Islet of Langerhans (tissue), 1 donor: ENCODE results near the gene HBG2.
"Not testable (repeated sequence)": the region's sequence is repeated elsewhere in the genome, so short reads cannot be mapped to it uniquely, and the experiment has no call there.

ENCODE experiments used
- FAIRE-seq: peaks from one replicate; lab custom pipeline; 2011; peaks lifted over from hg19 to GRCh38; lab: Jason Lieb, UNC

The HBG2 gene

DNA sequence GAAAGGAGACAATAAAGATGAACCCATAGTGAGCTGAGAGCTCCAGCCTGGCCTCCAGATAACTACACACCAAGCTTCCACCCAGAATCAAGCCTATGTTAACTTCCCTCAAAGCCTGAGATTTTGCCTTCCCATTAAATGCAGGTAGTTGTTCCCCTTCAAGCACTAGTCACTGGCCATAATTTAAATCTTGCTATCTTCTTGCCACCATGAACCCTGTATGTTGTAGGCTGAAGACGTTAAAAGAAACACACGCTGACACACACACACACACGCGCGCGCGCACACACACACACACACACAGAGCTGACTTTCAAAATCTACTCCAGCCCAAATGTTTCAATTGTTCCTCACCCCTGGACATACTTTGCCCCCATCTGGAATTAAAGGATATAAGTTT, 6.1 kb downstream of the HBG2 start:
- not testable (repeated sequence) for FAIRE-seq

DNA sequence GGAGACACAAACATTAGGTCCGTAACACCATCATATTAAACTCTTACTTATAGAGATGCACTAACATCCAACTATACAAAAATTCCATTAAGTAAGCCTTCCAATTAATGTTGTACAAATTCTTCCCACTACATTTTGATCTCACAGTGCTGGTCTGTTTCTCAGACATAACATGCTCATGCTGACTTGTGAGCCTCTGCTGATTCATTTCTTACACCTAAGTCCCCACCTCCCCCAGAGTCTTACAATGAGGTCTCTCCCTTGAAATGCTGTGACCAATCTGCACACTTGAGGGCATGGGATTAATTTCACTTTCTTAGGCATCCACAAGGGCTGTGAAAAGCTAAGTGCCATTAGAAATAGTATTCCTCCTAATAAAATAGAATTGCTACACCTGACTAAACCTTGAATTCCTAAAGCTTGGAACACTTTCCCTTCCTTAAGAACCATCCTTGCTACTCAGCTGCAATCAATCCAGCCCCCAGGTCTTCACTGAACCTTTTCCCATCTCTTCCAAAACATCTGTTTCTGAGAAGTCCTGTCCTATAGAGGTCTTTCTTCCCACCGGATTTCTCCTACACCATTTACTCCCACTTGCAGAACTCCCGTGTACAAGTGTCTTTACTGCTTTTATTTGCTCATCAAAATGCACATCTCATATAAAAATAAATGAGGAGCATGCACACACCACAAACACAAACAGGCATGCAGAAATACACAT, 6.9 kb downstream of the HBG2 start:
- no peak for FAIRE-seq

DNA sequence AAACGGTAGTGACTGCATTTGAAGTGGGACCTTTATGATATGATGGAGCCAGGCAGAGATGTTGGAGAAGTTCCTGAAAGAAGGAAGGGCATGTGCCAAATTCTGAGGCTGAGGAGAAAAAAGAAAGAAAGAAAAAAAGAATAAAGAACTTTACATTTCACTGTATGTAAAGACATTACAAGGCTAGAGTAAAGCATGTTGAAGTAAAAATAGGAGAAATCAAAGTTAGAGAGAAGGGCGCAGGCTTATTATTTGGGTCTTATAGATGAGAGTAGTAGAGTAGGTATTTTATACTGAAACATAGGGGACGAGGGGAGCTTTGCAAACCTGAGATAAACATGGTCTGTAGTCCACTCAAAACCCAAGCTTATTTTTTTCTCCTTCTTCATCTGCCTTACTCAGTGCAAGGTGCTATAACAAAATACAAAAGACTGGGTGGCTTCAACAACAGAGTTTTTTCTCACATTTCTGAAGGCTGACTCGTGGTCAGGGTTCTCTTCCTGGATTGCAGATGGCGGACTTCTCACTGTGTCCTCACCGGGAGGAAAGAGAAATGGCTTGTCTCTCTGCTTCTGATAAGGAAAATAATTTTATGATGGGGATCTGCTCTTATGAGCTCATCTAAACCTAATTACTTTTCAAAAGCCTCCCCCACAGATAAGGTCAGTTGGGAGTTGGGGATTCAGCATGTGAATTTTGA, 7.7 kb downstream of the HBG2 start:
- no peak for FAIRE-seq

DNA sequence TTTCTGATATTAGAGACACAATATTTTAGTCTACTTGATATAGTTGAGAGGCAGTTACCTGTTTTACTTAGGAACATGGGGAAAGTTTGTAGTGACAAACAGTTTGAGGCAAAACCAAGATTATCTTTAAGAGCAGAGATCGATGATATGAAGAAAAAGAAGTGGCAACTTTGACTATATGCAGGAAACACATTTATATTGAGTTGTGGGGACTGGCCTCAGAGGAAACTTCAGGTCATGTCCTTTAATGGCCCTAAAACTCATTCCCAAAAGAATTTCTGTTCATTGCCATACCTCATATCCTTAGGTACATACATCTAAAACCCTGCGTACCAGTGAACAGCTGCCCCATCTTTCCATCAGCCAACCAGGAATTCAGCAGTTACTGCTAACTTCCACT, 9.4 kb downstream of the HBG2 start:
- no peak for FAIRE-seq

DNA sequence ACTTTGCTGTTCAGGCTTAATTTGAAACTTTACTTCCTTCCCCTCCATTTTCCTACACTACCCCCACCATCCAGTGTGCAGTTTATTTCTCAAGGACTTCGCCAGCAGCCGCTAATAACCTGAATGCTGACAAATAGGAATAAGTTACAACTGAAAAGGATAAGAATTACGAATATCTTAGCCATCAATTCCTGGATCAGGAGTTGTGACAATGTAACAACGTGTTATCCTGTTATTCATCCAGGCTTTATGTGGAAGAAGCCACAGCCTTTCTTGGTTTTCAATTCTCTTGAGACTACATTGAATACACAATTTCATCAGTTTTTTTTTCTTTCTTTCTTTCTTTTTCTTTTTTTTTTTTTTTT, 10.8 kb downstream of the HBG2 start:
- no peak for FAIRE-seq

DNA sequence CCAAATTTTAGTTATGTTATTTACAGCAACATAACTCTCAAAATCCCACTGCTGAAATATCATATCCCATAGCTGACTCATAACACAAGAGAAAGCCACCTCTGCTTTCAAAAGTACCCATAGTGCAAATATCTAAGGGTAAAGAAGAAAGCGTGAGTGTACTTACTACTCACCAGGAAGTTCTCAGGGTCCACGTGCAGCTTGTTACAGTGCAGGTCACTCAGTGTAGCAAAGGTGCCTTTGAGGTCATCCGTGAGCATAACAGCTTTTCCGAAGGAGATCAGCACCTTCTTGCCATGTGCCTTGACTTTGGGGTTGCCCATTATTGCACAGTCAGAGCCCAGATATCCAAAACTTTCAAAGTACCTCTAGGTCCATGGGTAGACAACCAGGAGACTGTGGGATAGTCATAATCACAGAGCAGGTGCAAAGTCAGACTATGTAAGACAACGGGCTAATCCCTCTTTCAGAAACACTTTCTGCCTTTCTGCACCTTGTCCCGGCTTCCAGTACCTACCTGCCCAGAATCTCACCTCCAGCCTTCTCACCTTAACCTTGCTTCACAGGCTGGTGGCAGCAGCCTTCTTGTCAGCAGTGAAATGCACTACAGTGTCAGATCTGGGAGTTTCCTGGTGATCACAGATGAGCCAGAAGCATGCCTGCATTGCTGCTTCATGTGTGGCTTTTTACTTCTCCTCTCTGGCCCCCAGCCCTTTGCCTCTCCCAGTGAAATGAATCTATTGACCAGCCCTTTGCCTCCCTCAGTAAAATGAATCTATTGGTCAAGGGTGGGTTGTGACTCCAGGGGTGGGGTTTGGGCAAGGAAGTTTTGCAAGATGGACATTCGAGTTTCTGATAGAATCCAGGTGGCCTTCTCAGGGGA, 11.4 kb downstream of the HBG2 start:
- no peak for FAIRE-seq

DNA sequence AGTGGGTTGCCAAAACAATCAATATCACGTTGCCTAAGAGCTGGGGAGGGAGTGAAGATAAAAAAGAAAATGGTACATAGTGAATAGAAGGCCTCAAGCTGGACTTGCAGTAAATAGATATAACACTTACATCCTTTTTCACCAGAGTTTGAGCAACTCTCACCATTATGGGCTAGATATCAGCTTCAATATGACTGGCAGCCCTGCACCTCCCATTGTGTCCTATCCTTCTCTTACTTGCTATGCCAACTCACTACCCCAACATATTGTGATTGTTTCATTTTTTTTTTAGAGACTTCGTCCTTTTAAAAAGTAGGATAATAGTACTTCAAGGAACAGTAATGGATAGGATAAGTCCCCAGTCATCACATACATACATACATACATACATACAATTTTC, 12.4 kb downstream of the HBG2 start:
- no peak for FAIRE-seq

DNA sequence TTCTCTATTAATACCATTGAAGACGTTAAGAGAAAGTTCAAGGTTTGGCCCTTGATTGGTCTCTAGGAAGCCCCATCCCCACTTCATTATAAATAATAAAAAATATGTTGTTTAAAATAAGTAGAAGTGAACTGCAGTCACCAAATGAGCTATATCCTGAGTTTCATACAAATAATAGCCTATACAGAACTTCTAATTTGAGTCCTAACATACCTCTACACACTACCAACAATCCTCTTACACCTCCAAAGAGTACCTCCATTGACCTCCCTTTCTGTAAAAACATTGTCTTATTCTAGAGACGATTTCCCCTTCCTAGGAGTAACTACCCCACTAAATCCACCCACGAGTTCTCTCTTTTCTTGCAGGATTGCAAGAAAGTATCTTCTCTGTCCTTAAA, 13.1 kb downstream of the HBG2 start:
- no peak for FAIRE-seq

DNA sequence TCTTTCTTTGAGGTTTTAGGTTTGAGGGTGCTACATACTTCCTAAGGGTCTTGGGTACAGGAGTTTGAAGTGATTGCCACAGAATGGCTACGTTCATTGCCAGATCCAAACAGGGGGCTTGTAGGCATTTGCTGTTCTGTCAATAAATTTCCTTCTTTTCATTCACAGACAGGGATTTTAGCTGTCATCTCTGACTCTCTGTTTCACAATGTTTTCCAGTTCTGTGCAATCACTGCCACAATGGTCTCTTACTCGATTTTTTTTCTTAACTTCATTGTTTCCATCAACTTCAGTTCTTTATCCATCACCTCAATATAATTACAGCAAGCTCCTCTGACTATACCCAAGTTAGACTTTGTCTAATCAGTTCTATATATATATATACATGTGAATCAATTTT, 14.1 kb downstream of the HBG2 start:
- no peak for FAIRE-seq

DNA sequence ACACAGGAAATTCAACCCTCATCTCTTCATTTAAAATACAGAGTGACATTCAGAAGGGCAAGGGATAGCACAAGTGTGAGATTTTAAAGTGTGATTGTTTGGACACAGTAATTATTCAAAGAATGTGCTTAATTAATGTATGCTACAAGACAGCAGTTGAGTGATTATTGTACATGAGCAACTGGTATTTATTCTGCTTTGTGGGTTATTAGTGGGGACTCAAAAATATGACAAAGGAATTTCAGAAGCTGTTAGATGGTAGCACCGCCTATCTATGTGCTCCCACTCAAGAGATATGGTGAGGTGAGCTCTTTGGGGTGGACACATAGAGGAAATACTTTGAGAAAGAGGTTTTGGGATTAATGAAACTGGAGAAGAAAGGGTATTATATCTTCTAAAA, 14.5 kb downstream of the HBG2 start:
- FAIRE-seq: no peak

DNA sequence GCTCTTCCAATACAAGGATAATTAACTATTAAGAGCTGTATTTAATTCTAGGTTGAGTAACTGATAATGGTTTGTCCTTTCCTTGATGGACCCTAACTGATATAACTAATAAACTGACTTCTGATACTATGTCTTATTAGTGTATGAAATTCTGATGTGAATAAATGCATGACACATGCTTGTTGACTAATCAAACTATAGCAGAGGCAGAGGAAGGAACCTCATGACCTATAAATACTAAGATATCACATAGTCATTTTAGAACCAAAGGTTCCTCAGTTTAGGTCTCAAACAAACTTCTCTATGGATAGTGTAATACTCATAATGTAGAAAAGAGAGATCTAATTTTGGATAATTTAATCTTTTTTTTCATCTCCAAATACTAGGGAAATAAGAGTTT, 15.5 kb downstream of the HBG2 start:
- FAIRE-seq: no peak

DNA sequence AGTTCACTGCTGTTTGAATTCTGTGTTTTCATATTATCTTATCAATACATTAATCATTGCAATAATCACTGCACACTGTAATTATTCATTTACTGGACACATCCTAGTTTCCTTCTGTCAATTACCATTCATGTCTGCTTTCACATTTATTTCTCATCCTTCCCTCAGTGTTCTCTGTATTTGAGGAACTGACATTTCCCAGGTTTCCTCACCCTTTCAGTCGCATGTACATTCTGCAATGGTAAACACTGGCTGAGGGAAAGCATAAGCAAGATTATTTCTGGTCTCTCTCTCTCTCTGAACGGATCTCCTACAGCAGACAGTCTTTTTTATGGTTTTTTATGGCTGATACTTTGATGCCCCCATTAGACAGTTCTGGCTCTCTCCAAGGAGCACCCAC, 16.1 kb downstream of the HBG2 start:
- FAIRE-seq: no peak

DNA sequence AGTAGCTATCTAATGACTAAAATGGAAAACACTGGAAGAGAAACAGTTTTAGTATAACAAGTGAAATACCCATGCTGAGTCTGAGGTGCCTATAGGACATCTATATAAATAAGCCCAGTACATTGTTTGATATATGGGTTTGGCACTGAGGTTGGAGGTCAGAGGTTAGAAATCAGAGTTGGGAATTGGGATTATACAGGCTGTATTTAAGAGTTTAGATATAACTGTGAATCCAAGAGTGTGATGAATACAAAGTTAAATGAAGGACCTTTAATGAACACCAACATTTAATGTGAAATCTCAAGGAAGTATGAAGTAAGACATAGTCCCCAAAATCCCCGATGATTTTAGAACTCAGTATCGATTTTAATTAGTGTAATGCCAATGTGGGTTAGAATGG, 17.2 kb downstream of the HBG2 start:
- no peak for FAIRE-seq

DNA sequence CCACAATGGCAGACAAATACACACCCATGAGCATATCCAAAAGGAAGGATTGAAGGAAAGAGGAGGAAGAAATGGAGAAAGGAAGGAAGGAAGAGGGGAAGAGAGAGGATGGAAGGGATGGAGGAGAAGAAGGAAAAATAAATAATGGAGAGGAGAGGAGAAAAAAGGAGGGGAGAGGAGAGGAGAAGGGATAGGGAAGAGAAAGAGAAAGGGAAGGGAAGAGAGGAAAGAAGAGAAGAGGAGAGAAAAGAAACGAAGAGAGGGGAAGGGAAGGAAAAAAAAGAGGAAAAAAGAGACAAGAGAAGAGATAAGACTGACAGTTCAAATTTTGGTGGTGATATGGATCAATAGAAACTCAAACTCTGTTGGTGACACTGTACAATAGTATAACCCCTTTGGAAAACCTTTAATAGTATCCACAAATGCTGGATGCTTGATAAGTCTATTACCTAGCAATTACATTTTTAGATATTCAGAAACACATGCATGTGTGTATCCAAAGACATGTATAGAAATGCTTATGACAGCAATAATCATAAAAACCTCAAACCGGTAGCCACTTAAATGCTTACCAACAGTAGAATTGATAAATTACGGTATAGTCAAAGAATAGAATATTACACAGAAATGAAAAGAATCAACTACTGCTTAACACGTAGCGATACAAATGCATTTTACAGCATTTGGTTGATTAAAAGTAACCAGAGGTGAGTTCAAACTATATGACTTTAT, 19.1 kb downstream of the HBG2 start:
- no peak for FAIRE-seq

DNA sequence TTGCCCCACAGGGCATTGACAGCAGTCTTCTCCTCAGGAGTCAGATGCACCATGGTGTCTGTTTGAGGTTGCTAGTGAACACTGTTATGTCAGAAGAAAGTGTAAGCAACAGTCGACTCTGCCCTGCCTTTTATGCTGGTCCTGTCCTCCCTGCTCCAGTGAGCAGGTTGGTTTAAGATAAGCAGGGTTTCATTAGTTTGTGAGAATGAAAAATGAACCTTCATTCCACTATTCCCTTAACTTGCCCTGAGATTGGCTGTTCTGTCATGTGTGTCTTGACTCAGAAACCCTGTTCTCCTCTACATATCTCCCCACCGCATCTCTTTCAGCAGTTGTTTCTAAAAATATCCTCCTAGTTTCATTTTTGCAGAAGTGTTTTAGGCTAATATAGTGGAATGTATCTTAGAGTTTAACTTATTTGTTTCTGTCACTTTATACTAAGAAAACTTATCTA, 20.2 kb downstream of the HBG2 start, which contains the start of gene HBD:
TSS of gene HBD (minus strand) at position 103 of the 454 bp plus-strand sequence. CDS start at position 53, 50 bp downstream.
- FAIRE-seq: no peak

DNA sequence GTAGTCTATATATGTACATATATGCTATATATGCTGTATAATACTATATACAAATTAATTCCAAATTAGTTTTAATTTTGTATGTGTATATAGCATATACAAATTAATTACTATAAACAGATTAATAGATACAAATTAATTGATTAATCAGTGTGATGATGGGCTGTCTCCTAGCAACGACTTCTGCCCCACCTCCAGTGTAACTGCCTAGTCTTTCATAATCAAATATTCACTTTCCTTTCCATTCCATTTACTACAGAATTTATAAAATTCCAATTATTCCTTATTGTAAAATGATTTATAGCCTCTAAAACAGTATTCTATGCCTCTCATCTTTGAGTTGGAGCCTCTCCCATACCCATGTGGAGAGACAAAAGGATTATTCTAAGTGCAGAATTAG, 21.3 kb downstream of the HBG2 start:
- no peak for FAIRE-seq

DNA sequence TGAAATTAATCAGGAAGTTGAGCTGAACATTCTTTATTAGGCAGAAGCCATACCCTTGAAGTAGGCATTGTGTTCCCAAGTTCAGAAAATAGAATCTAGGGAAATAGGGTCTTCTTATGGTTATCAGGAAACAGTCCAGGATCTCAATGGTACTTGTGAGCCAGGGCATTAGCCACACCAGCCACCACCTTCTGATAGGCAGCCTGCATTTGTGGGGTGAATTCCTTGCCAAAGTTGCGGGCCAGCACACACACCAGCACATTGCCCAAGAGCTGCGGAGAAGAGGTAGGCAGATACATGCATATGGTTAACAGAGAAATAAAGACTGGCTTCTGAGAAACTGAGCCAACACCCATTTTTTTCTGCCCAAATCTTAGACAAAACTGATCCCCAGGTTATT, 21.8 kb downstream of the HBG2 start:
- FAIRE-seq: no peak

DNA sequence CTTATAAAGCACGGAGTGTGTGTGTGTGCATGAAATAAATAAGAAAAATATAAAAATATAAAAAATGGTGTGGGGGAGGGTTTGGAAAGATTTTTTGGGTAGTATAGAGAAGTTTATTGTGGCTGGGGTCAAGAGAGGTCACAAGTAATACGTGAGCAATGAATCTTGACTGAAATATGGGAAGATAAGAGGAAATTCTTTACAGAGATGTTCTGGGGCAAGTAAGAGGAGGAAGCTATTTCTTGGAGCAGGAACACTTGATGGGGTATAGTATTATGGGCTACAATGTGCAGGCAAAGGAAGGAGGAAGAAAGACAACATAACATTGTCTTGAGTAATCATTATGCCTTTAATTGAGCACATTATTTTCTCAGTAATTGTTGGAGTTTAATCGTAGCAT, 22.4 kb downstream of the HBG2 start:
- FAIRE-seq: no peak

DNA sequence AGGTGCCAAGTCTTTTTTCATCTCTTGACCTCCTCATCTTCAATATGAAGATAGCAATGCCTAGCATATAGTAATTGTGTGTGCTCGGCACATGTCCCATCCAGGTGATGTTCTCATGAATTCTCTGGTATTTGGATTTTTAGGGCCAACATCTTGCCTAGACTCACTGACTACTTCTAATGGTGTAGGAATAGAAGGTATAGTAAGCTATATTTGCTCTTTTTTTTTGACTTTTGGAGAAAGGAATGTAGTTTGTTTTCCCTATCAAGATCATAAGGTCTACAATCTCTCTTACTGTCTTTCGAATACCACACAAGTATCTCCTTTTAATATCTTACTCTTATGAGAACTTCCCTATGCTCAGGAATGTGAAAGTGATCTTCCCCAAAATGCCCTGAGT, 23.5 kb downstream of the HBG2 start:
- no peak for FAIRE-seq

DNA sequence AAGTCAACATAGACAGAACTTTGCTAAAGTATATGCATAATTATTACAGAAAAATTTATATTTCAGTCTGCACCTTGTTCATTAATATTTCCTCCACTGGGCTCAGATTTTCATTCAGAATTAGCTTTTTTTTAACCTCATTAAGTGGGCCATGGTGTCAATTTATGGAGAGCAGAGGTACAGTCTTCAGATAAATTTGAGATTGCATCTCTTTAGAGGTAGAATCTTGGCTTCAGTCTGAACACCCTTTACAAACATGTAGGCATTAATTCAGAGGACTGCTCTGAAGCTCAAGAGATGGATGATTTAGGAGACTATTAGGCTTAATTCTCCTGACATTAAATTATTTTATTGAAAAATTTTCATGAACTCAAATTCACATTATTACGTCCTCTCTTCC, 24.3 kb downstream of the HBG2 start:
- FAIRE-seq: no peak

DNA sequence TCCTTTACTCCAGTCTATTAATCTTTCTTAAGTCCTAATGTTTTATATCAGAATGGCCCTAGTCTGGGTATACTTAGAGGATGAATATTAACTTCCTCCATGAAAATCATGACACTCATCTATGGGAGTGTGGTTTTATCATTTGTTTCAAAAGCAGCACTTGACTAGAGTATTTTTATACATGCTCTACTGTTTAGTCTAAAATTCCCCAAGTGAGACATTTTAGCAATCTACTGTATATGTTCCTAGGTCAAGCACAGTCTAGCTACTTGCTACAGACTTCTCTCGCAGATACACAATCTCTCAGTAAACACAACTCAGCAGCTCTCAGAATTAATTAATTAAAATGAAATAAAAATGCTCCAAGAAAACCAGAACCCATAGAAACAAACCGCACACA, 24.8 kb downstream of the HBG2 start:
- FAIRE-seq: no peak

DNA sequence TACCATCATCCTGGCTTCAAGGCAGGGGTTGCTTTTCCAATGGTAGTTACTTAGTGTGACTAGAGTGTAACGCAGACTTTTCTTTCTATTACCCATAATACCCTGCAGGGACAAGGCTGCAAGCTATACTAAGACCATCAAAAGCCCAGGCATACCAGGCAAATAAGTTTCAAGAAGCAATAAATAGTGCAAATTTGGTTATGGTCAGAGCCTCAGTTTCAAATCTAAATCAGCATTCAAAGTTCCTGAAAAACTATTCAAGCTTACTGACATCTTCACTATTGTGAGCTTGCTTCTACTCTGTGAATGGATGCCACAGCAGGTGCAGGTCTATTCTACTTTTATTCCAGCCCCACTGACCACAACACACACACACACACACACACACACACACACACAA, 25.2 kb downstream of the HBG2 start:
- FAIRE-seq: no peak
